Spleen (tissue), 7 donors: ENCODE results near the gene CWC22.

Source experiments
- POLR2AphosphoS5 ChIP-seq, 3 donors: sonication (generic); formaldehyde crosslinking; IDR thresholded peaks; one replicate each; pipeline ENCODE4 v1.5.1; 2017; ENCODE audit warnings: antibody characterized with exemption in 3 of 3
- TF ChIP-seq, protein P1 (sequence below), 11 experiments: fragments of 200-600 bp in 7 of 11; fragments of 450-650 bp in 4 of 11; sonication (generic) in 4 of 11; IDR thresholded peaks in 8 of 11; conservative IDR thresholded peaks in 3 of 11; 1 replicate in 7 of 11; 2 replicates in 4 of 11; pipeline versions ENCODE4 v1.4.0 to v1.8.0; 2016 to 2021; ENCODE audit warnings: antibody characterized with exemption in 11 of 11, inconsistent platforms in 4 of 11, mild to moderate bottlenecking in 1 of 11
- donor health status: DM: no; HTN: no; CAD: no; lungs with moderate emphysema.
- donor health status: DM: no; HTN: no; CAD: no.
- donor health status: DM: no; HTN: no; CAD: no.

DNA sequence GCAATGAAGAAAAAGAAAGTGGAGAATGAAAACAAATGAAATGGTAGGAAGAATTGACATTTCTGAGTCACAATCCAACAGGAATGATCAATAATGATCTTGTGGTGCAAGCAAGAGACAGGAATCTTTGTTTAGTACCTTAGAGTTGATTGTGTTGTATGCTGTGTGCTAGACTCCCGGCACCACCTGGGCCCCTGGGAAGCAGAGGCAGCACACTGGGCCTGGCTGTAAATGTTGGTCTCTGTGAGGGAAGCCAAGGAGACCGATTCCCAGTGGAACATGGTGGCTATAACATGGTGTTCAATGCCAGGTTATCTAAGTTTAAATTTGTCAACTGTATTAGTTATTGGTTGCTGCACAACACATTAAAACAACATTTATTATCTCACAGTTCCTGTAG, 9.8 kb upstream of the CWC22 start:
- TF ChIP-seq, protein P1, sequence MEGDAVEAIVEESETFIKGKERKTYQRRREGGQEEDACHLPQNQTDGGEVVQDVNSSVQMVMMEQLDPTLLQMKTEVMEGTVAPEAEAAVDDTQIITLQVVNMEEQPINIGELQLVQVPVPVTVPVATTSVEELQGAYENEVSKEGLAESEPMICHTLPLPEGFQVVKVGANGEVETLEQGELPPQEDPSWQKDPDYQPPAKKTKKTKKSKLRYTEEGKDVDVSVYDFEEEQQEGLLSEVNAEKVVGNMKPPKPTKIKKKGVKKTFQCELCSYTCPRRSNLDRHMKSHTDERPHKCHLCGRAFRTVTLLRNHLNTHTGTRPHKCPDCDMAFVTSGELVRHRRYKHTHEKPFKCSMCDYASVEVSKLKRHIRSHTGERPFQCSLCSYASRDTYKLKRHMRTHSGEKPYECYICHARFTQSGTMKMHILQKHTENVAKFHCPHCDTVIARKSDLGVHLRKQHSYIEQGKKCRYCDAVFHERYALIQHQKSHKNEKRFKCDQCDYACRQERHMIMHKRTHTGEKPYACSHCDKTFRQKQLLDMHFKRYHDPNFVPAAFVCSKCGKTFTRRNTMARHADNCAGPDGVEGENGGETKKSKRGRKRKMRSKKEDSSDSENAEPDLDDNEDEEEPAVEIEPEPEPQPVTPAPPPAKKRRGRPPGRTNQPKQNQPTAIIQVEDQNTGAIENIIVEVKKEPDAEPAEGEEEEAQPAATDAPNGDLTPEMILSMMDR (IDR thresholded peaks at IDR 0.05 in 8 of 11, conservative IDR thresholded peaks at IDR 0.05 in 3 of 11) = no peak
- TF ChIP-seq POLR2AphosphoS5 (IDR thresholded peaks at IDR 0.05) = no peak
